Cardiac muscle cell (in vitro differentiated cells and primary cell): ENCODE results near the gene ATXN7L3. TPM values are rescaled to one million over a fixed set of nuclear protein-coding genes. Genes with fewer than 3 reads are reported as not detected.

Source experiments
- DNase-seq, 2 donors: peaks; one replicate each; pipeline versions ENCODE4 v3.0.0 to v3.0.0-alpha.2; 2010 to 2017; ENCODE audit warnings: low read depth in 1 of 2, low spot score in 1 of 2
- H3K27ac ChIP-seq: fragments of 200-600 bp; sonication (generic); 2 replicates; pipeline ENCODE4 v1.5.1; 2016
- H3K27me3 ChIP-seq: fragments of 200-600 bp; sonication (generic); 2 replicates; pipeline ENCODE4 v1.6.0; 2016; ENCODE audit warnings: control low read depth
- H3K36me3 ChIP-seq: fragments of 200-600 bp; sonication (generic); 2 replicates; pipeline ENCODE4 v1.5.1; 2016; ENCODE audit warnings: control low read depth
- H3K4me1 ChIP-seq: fragments of 200-600 bp; sonication (generic); 2 replicates; pipeline ENCODE4 v1.8.1; 2017; ENCODE audit warnings: low read depth, mild to moderate bottlenecking, mixed run types
- H3K4me3 ChIP-seq: fragments of 200-600 bp; sonication (generic); 2 replicates; pipeline ENCODE4 v1.5.1; 2016; ENCODE audit warnings: mild to moderate bottlenecking
- H3K9me3 ChIP-seq: fragments of 200-600 bp; sonication (generic); 2 replicates; pipeline ENCODE4 v1.5.1; 2017; ENCODE audit warnings: low read depth, mild to moderate bottlenecking, control low read depth
- polyA plus RNA-seq: library from polyadenylated mRNA; unstranded; fragments of >200 nt; fragmentation: Nextera tagmentation; extraction: Ambion mirVana; gene quantifications from 2 replicates; pipeline ENCODE4 v1.2.1, GENCODE V29; 2016
- total RNA-seq: library from RNA; depleted of rRNA; stranded (reverse); fragments of >200 nt; gene quantifications from 2 replicates; pipeline ENCODE4 v1.2.3, GENCODE V29; 2016
- TF ChIP-seq, protein P1 (sequence below): IDR thresholded peaks from 2 replicates; pipeline ENCODE4 v1.5.1; 2012; ENCODE audit warnings: low read depth, mild to moderate bottlenecking, low read length

ATXN7L3 gene
- total and polyA plus RNA-seq, 2 experiments from 2014 or later = 24.7 to 91.0 TPM

- no peak for DNase-seq
- H3K27ac ChIP-seq = peak overlapping the region; percentile 49
Measured at GRCh38 chr17:44192750-44193149, 6.9 kb downstream of the ATXN7L3 start.

GRCh38 chr17:44191941-44192496, 7.7 kb downstream of the ATXN7L3 start:
- no peak for DNase-seq
- H3K36me3 ChIP-seq = peaks cover 27% of the 10 kb centered on the region
- H3K27ac ChIP-seq = peak overlapping the region; percentile 49

More at GRCh38 chr17:44192750-44193149, 6.9 kb downstream of the ATXN7L3 start:
- TF ChIP-seq, protein P1, sequence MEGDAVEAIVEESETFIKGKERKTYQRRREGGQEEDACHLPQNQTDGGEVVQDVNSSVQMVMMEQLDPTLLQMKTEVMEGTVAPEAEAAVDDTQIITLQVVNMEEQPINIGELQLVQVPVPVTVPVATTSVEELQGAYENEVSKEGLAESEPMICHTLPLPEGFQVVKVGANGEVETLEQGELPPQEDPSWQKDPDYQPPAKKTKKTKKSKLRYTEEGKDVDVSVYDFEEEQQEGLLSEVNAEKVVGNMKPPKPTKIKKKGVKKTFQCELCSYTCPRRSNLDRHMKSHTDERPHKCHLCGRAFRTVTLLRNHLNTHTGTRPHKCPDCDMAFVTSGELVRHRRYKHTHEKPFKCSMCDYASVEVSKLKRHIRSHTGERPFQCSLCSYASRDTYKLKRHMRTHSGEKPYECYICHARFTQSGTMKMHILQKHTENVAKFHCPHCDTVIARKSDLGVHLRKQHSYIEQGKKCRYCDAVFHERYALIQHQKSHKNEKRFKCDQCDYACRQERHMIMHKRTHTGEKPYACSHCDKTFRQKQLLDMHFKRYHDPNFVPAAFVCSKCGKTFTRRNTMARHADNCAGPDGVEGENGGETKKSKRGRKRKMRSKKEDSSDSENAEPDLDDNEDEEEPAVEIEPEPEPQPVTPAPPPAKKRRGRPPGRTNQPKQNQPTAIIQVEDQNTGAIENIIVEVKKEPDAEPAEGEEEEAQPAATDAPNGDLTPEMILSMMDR = no peak
- Histone ChIP-seq H3K36me3 (peaks cover 27% of the 10 kb centered on the region), H3K4me3 (no peak overlapping the region), H3K27me3 (no peaks in the 10 kb centered on the region), H3K9me3 (no peaks in the 10 kb centered on the region), H3K4me1 (peaks cover 6% of the 10 kb centered on the region)

GRCh38 chr17:44191369-44191768, 8.3 kb downstream of the ATXN7L3 start:
- no peak overlapping the region for H3K4me3 ChIP-seq
- H3K4me1 ChIP-seq = peaks cover 5% of the 10 kb centered on the region
- no peaks in the 10 kb centered on the region for H3K27me3 ChIP-seq
- TF ChIP-seq, protein P1 = no peak
- no peaks in the 10 kb centered on the region for H3K9me3 ChIP-seq
- H3K36me3 ChIP-seq = peaks cover 27% of the 10 kb centered on the region
- DNase-seq = no peak
- H3K27ac ChIP-seq = peak overlapping the region; percentile 34

More at GRCh38 chr17:44191941-44192496, 7.7 kb downstream of the ATXN7L3 start:
- Histone ChIP-seq H3K9me3 (no peaks in the 10 kb centered on the region), H3K4me1 (peaks cover 5% of the 10 kb centered on the region), H3K4me3 (no peak overlapping the region), H3K27me3 (no peaks in the 10 kb centered on the region)
- TF ChIP-seq, protein P1 = no peak

DNA sequence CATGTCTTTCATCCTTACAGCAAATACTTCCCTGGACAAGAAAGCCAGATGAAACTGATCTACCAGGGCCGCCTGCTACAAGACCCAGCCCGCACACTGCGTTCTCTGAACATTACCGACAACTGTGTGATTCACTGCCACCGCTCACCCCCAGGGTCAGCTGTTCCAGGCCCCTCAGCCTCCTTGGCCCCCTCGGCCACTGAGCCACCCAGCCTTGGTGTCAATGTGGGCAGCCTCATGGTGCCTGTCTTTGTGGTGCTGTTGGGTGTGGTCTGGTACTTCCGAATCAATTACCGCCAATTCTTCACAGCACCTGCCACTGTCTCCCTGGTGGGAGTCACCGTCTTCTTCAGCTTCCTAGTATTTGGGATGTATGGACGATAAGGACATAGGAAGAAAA, 9.2 kb downstream of the ATXN7L3 start:
- H3K27me3 ChIP-seq = no peaks in the 10 kb centered on the region
- H3K27ac ChIP-seq = no peak overlapping the region
- H3K4me3 ChIP-seq = no peak overlapping the region
- H3K36me3 ChIP-seq = peaks cover 26% of the 10 kb centered on the region
- TF ChIP-seq, protein P1 = no peak
- H3K4me1 ChIP-seq = peaks cover 5% of the 10 kb centered on the region
- DNase-seq = no peak
- no peaks in the 10 kb centered on the region for H3K9me3 ChIP-seq

DNA sequence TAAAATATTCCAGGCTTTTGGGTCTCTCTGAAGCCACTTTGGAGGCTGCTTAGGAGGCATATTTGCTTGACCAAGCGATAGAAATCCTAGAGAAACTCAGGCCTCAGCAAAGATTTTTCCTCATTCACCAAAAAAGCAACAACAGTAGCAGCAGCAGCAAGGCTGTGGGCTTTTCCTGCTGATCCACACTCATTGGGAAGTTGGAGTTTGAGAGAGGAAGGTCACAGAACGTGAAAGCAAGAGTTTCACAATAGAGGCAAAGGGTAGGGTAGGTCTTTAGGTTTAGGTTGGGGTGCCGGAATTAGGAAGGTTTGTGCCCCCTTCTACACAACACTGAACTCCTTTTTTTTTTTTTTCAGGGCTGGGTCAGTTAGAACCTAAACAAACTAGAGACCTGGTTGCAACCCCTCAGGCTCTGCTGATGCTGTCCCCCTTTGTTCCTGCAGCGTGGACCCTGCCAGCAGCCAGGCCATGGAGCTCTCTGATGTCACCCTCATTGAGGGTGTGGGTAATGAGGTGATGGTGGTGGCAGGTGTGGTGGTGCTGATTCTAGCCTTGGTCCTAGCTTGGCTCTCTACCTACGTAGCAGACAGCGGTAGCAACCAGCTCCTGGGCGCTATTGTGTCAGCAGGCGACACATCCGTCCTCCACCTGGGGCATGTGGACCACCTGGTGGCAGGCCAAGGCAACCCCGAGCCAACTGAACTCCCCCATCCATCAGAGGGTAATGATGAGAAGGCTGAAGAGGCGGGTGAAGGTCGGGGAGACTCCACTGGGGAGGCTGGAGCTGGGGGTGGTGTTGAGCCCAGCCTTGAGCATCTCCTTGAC, 10.9 kb downstream of the ATXN7L3 start:
- DNase-seq = no peak
- peaks cover 9% of the 10 kb centered on the region for H3K36me3 ChIP-seq
- no peaks in the 10 kb centered on the region for H3K27me3 ChIP-seq
- H3K9me3 ChIP-seq = no peaks in the 10 kb centered on the region
- peaks cover 5% of the 10 kb centered on the region for H3K4me1 ChIP-seq
- TF ChIP-seq, protein P1 = no peak
- no peak overlapping the region for H3K4me3 ChIP-seq
- H3K27ac ChIP-seq = no peak overlapping the region
